AG09309 (cell line): ENCODE data around the gene SERHL2.
"Not testable (repeated sequence)": the region's sequence is repeated elsewhere in the genome, so short reads cannot be mapped to it uniquely, and the experiment has no call there.

Source experiments
- DNase-seq: peaks from one replicate; pipeline ENCODE4 v3.0.0-alpha.2; 2010; ENCODE audit warnings: low read depth
- H3K4me3 ChIP-seq: 2 replicates; pipeline ENCODE4 v1.5.1; 2011; ENCODE audit warnings: mild to moderate bottlenecking, low read depth, low read length, moderate library complexity; ENCODE audit not compliant: control insufficient read depth
- TF ChIP-seq, protein P1 (sequence below): IDR thresholded peaks from 2 replicates; pipeline ENCODE4 v1.5.1; 2011; ENCODE audit warnings: mild to moderate bottlenecking, low read depth, low read length, inconsistent platforms; ENCODE audit not compliant: insufficient read depth, control insufficient read depth; ENCODE audit errors: missing control alignments

Gene SERHL2

DNA sequence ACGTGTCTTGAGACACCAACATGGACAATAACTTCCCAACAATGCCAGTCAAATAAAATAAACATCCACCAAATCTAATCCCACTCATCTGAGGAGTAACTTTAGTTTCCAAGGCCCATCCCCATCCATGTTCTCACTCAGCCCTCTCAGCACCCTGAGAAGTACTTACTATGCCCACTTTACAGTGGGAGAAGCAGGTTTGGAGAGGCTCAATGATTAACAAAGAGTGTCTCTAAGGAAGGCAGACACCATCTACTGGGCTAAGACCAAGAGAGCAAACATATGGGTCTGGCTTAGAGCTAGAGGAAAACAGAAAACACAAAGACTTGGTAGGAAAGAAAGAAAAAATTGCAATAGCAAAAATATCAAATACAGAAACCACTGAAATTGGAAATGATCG is 49.7 kb downstream of the SERHL2 start:
- no peak for DNase-seq
- no peak overlapping the region for H3K4me3 ChIP-seq
- TF ChIP-seq, protein P1, sequence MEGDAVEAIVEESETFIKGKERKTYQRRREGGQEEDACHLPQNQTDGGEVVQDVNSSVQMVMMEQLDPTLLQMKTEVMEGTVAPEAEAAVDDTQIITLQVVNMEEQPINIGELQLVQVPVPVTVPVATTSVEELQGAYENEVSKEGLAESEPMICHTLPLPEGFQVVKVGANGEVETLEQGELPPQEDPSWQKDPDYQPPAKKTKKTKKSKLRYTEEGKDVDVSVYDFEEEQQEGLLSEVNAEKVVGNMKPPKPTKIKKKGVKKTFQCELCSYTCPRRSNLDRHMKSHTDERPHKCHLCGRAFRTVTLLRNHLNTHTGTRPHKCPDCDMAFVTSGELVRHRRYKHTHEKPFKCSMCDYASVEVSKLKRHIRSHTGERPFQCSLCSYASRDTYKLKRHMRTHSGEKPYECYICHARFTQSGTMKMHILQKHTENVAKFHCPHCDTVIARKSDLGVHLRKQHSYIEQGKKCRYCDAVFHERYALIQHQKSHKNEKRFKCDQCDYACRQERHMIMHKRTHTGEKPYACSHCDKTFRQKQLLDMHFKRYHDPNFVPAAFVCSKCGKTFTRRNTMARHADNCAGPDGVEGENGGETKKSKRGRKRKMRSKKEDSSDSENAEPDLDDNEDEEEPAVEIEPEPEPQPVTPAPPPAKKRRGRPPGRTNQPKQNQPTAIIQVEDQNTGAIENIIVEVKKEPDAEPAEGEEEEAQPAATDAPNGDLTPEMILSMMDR = no peak

DNA sequence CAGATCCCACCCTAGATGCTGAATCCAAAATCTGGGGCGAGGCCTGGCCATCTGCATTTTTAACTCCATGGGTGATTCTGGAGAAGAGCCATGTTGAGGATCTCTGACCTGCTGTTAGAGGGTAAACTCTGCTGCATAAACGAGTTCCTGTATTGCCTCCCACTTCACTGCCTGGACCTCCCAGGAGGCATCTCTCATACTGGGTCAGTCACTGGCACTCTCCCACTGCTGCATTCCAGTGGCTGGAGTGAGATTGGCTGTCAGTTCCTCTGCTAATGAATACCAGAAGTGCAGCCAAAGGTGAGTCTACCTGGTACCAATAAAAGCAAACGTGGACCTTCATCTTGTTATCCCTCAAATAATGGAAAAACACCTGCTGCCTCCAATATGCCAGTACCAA is 50.6 kb downstream of the SERHL2 start:
- no peak overlapping the region for H3K4me3 ChIP-seq
- no peak for DNase-seq
- TF ChIP-seq, protein P1 = no peak

DNA sequence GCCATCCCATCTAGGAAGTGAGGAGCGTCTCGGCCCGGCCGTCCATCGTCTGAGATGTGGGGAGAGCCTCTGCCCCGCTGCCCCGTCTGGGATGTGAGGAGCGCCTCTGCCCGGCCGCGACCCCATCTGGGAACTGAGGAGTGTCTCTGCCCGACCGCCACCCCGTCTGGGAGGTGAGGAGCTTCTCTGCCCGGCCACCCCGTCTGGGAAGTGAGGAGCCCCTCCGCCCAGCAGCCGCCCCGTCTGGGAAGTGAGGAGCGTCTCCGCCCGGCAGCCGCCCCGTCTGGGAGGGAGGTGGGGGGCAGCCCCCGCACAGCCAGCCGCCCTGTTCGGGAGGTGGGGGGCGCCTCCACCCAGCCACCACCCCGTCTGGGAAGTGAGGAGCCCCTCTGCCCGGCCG is 53.9 kb downstream of the SERHL2 start:
- DNase-seq, H3K4me3 ChIP-seq: not testable (repeated sequence)

DNA sequence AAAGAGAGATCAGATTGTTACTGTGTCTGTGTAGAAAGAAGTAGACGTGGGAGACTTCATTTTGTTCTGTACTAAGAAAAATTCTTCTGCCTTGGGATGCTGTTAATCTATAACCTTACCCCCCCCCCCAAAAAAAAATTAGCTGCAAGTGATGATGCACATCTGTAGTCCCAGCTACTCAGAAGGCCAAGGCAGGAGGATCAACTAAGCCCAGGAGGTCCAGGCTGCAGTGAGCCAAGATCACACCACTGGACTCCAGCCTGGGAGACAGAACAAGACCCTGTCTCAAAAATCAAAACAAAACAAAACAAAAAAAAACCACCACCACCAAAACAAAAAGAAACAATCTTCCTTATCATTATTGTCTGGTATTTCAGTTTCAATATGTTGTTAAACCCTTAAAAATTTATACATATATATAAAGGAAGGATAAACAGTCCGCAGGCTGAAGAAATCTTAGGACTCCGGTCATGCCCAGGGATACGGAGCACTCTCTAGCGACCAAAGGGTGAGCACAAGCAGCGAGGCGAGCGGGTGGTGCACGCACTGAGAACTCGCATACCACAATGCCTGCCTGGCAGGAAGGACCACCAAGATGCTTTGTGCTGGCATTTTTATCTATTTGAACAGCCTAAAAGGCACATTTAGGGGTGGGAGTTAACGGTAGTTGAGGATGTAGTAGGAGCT is 54.5 kb downstream of the SERHL2 start:
- H3K4me3 ChIP-seq = no peak overlapping the region
- DNase-seq = no peak
- TF ChIP-seq, protein P1 = no peak

DNA sequence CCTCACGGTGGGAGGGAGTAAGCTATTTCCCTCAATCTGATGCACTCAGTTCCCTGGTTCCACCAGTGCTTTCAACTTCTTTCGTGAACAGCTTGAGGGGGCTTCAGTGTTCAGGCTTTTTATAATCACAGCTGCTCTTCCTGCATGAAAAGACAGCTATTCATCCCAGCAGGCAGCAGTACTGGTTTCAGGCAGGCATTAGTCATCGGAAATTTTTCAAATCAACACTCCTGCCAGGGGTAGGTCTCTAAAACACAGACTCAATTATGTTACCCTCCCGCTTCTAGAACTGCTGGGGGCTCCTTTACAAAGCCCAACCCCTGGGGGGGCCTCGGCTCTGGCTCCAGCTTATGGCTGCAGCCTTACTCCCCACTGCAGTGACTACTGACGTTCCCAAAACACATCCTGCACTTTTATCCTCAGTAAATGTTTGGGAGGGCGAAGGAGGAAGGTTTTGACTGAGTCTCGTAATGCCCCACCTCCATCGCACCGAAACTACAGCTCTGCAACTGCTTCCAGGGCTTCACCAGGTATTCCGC is 55.1 kb downstream of the SERHL2 start:
- no peak for DNase-seq
- TF ChIP-seq, protein P1 = no peak
- H3K4me3 ChIP-seq = no peak overlapping the region

DNA sequence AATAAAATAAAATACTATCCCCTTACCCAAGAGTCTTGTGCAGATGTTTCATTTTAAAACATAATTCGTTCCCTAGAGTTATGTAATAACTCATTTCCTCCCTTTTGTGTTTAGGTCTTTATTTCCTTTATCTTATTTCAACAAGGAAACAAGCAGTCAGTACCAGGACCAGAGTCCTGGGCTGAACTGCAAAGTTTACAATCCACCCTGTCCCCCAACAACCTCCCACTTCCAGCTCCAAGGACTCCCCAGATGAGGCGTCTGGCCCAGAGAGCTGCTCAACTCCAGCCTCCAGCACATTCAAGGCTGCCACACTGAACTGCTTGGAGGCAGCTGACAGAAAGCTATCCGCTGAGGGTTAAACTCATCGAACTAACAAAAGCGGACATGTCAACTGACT is 56.4 kb downstream of the SERHL2 start:
- TF ChIP-seq, protein P1 = no peak
- DNase-seq = no peak
- no peak overlapping the region for H3K4me3 ChIP-seq

DNA sequence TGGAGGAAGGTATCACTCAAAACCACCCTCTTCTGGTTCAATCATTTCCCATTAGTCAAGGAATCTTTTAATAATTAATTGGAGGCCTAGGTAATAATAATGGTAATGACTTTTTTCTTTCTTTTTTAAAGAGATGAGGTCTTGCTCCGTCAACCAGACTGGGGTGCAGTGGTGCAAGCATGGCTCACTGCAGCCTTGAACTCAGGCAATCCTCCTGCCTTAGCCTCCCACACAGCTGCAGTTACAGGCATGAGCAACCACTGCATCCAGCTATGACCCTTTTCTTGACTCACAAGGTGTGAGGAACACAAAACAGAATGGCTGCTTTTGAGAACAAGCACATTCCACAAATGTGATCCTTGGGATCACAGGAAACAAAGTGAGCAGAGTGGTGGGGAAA is 57.3 kb downstream of the SERHL2 start:
- no peak overlapping the region for H3K4me3 ChIP-seq
- TF ChIP-seq, protein P1 = no peak
- DNase-seq = no peak
